ENCODE data around the gene TACR3. TPM values are rescaled to one million over a fixed set of nuclear protein-coding genes. Genes with fewer than 3 reads are reported as not detected.
"Not testable (repeated sequence)": the region's sequence is repeated elsewhere in the genome, so short reads cannot be mapped to it uniquely, and the experiment has no call there.

Gene TACR3
- total and polyA plus RNA-seq, 2 of the 4 experiments (the other 2 are of a cell fraction), result not detected

DNA sequence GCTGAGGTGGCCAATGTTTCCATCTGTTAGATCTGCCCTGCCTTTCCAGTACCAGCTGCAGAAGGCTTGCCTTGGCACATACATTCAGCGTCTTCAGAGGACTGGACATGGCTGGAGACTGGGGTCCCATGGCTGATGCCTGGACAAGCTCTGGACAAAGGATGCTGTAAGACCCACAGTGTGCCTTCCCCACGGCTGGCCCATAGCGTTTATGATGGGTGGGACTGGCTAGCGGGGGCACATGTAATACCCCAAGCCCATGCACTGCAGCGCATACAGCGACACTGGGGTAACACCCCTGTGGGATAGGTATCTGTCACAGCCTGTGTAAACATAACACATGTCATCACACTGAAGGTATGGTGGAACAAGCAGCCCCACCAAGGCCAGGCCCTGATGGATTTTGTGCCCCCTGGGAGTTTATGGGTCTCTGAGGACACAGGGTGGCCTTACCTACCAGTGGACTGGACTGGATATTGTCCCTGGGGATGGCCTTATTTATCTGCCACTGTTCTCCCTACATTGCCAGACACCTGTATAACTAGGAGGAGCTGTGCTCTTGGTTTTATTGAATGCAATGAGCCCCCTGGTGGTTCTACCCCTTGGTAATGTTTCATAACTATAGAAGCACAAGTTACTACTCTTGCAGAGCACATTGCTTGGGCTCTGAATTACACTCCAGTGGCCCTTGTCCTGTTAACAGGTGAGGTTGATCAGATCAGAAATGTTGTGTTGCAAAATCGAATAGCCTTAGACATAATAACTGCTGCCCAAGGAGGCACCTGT, 34.3 kb upstream of the TACR3 start:
- TF ChIP-seq BHLHE40 (IDR thresholded peaks at IDR 0.05; ENCODE audit: low read depth, low read length), result no peak
- TF ChIP-seq RFX5 (IDR thresholded peaks at IDR 0.05; ENCODE audit: low read depth, low read length), result no peak
- TF ChIP-seq SMC3 (IDR thresholded peaks at IDR 0.05; ENCODE audit: low read depth, low read length), result no peak
- Histone ChIP-seq H3K23ac (ENCODE audit: low read depth, low read length) (no peak overlapping the region), H2BK15ac (ENCODE audit: low read depth, low read length) (no peak overlapping the region), H3K18ac (ENCODE audit: low read depth, low read length) (no peak overlapping the region), H3K9me3 (ENCODE audit: control insufficient read depth, insufficient read depth, low read length) (peaks cover 13% of the 10 kb centered on the region; the same call in 1 of the 2 replicates), H4K91ac (ENCODE audit: insufficient read depth, low read depth, low read length) (no peak overlapping the region), H3K4me3 (ENCODE audit: insufficient read depth, low read depth, low read length) (no peak overlapping the region), H3K9me1 (ENCODE audit: insufficient read depth, low read length) (no peaks in the 10 kb centered on the region), H4K5ac (ENCODE audit: low read depth, low read length) (no peak overlapping the region), H2AK5ac (ENCODE audit: low read depth, low read length) (no peak overlapping the region), H4K20me1 (ENCODE audit: insufficient read depth, low read length) (no peaks in the 10 kb centered on the region), H2AK9ac (replicated peaks; ENCODE audit: low read depth, low read length, poor library complexity) (no peak overlapping the region), H3K9ac (ENCODE audit: low read depth, low read length) (no peak overlapping the region), H3K27me3 (ENCODE audit: control insufficient read depth, insufficient read depth, low read length) (no peaks in the 10 kb centered on the region), H2BK120ac (ENCODE audit: low read depth, low read length) (no peak overlapping the region), H2AFZ (replicated peaks; ENCODE audit: low read length, poor library complexity) (no peak overlapping the region), H3K56ac (ENCODE audit: extremely low read depth, insufficient read depth, low read length) (no peak overlapping the region), H3K36me3 (ENCODE audit: control insufficient read depth, insufficient read depth, low read length) (no peaks in the 10 kb centered on the region), H3K79me1 (ENCODE audit: low read depth in 1 of 2, low read length in 2 of 2) (no peaks in the 10 kb centered on the region), H3K4me2 (ENCODE audit: low read depth, low read length) (no peak overlapping the region), H4K8ac (ENCODE audit: low read depth in 2 of 2, low read length in 2 of 2) (no peak overlapping the region), H2BK20ac (ENCODE audit: low read depth, low read length) (no peak overlapping the region), H3K4ac (ENCODE audit: low read depth, low read length) (no peak overlapping the region), H3K27ac (ENCODE audit: insufficient read depth, low read length) (no peak overlapping the region), H3K4me1 (ENCODE audit: control insufficient read depth, insufficient read depth, low read length) (no peaks in the 10 kb centered on the region), H3K14ac (replicated peaks; ENCODE audit: low read depth, low read length) (no peak overlapping the region), H2BK5ac (ENCODE audit: low read depth, low read length, poor library complexity, severe bottlenecking) (no peak overlapping the region)
- ChIA-PET POLR2A (ENCODE audit: unreplicated experiment) (no interaction called here), CTCF (no interaction called here)
- WGBS, 2 experiments (ENCODE audit: extremely low coverage in 2 of 2, insufficient read length in 1 of 2), result no CpG with 5 or more reads among the region's 7 CpGs
- BruUV-seq (replicated peaks), result no TSS peak
- intact Hi-C loops (cut with micrococcal nuclease), result no loop called here
- DNase-seq, result no peak
- dilution Hi-C loops (cut with HindIII; ENCODE audit: low sequenced_read_pairs, unreplicated experiment), result no loop called here
- in situ Hi-C loops (cut with MboI; ENCODE audit: low sequenced_read_pairs), result no loop called here
- ATAC-seq (ENCODE audit: low read depth), result no peak

DNA sequence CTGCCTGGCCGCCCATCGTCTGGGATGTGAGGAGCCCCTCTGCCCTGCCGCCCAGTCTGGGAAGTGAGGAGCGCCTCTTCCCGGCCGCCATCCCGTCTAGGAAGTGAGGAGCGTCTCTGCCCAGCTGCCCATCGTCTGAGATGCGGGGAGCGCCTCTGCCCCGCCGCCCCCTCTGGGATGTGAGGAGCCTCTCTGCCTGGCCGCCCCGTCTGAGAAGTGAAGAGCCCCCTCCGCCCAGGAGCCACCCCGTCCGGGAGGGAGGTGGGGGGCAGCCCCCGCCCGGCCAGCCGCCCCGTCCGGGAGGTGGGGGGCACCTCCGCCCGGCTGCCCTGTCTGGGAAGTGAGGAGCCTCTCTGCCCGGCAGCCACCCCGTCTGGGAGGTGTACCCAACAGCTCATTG, 3.4 kb upstream of the TACR3 start:
- H3K79me1 ChIP-seq (ENCODE audit: low read depth in 1 of 2, low read length in 2 of 2); H2BK20ac ChIP-seq (ENCODE audit: low read depth, low read length); POLR2A ChIA-PET (ENCODE audit: unreplicated experiment); H2BK120ac ChIP-seq (ENCODE audit: low read depth, low read length); H3K4ac ChIP-seq (ENCODE audit: low read depth, low read length); H2AFZ ChIP-seq (replicated peaks; ENCODE audit: low read length, poor library complexity); H2AK9ac ChIP-seq (replicated peaks; ENCODE audit: low read depth, low read length, poor library complexity); H2BK5ac ChIP-seq (ENCODE audit: low read depth, low read length, poor library complexity, severe bottlenecking); DNase-seq; intact Hi-C loops (cut with micrococcal nuclease); H3K18ac ChIP-seq (ENCODE audit: low read depth, low read length); H2AK5ac ChIP-seq (ENCODE audit: low read depth, low read length); H4K91ac ChIP-seq (ENCODE audit: insufficient read depth, low read depth, low read length); in situ Hi-C loops (cut with MboI; ENCODE audit: low sequenced_read_pairs); H3K27me3 ChIP-seq (ENCODE audit: control insufficient read depth, insufficient read depth, low read length); H3K23ac ChIP-seq (ENCODE audit: low read depth, low read length); H3K4me2 ChIP-seq (ENCODE audit: low read depth, low read length); H3K56ac ChIP-seq (ENCODE audit: extremely low read depth, insufficient read depth, low read length); dilution Hi-C loops (cut with HindIII; ENCODE audit: low sequenced_read_pairs, unreplicated experiment); H3K9me1 ChIP-seq (ENCODE audit: insufficient read depth, low read length); H4K8ac ChIP-seq (ENCODE audit: low read depth in 2 of 2, low read length in 2 of 2); H3K9ac ChIP-seq (ENCODE audit: low read depth, low read length); CTCF ChIA-PET; ATAC-seq (ENCODE audit: low read depth); H4K20me1 ChIP-seq (ENCODE audit: insufficient read depth, low read length); H3K14ac ChIP-seq (replicated peaks; ENCODE audit: low read depth, low read length); H4K5ac ChIP-seq (ENCODE audit: low read depth, low read length); H2BK15ac ChIP-seq (ENCODE audit: low read depth, low read length); H3K4me3 ChIP-seq (ENCODE audit: insufficient read depth, low read depth, low read length); H3K36me3 ChIP-seq (ENCODE audit: control insufficient read depth, insufficient read depth, low read length); H3K4me1 ChIP-seq (ENCODE audit: control insufficient read depth, insufficient read depth, low read length); BruUV-seq (replicated peaks); H3K27ac ChIP-seq (ENCODE audit: insufficient read depth, low read length): not testable (repeated sequence)
- H3K9me3 ChIP-seq (ENCODE audit: control insufficient read depth, insufficient read depth, low read length), result peaks cover 10% of the 10 kb centered on the region; the same call in 1 of the 2 replicates
- no CpG with 5 or more reads among the region's 27 CpGs for WGBS, 2 experiments (ENCODE audit: extremely low coverage in 2 of 2, insufficient read length in 1 of 2)

Data from IMR-90 (cell line).